IMR-90 (cell line): ENCODE measurements around the gene ASB16. TPM values are rescaled to one million over a fixed set of nuclear protein-coding genes. Genes with fewer than 3 reads are reported as not detected.

Experiments
- ATAC-seq: fragments of 200-7000 bp; cut with Tn5 transposase; 2 replicates; pipeline ENCODE4 v1.9.1; 2020; ENCODE audit warnings: low read depth, mild to moderate bottlenecking, moderate library complexity
- BruUV-seq: library from RNA; stranded (reverse); fragments of 400-500 nt; replicated peaks from 2 replicates; lab custom pipeline; 2021; lab: Mats Ljungman, UMichigan
- CTCF ChIA-PET: fragments of 300-600 bp; formaldehyde crosslinking; extraction: SDS; loops from one replicate; lab custom pipeline; 2021; ENCODE audit warnings: antibody characterized with exemption; lab: Yijun Ruan, JAX
- POLR2A ChIA-PET: fragments of 300-600 bp; sonication (Branson Sonifier 250); formaldehyde crosslinking; loops from one replicate; lab custom pipeline; 2022; ENCODE audit warnings: antibody characterized with exemption; ENCODE audit not compliant: unreplicated experiment; lab: Charles Lee
- DNase-seq: peaks from one replicate; pipeline ENCODE4 v3.0.0; 2013
- H2AFZ ChIP-seq: replicated peaks from 2 replicates; pipeline ENCODE3; 2013; ENCODE audit warnings: low read length, mild to moderate bottlenecking; ENCODE audit not compliant: poor library complexity
- H2AK5ac ChIP-seq: 2 replicates; pipeline ENCODE4 v1.6.1; 2013; ENCODE audit warnings: low read depth, low read length, inconsistent platforms
- H2AK9ac ChIP-seq: replicated peaks from 2 replicates; pipeline ENCODE3; 2013; ENCODE audit warnings: mild to moderate bottlenecking, low read depth, low read length, moderate library complexity; ENCODE audit not compliant: poor library complexity
- H2BK120ac ChIP-seq: 2 replicates; pipeline ENCODE4 v1.6.1; 2013; ENCODE audit warnings: low read depth, low read length, inconsistent platforms
- H2BK15ac ChIP-seq: 3 replicates; pipeline ENCODE4 v1.6.1; 2013; ENCODE audit warnings: low read depth, low read length, inconsistent platforms
- H2BK20ac ChIP-seq: 2 replicates; pipeline ENCODE4 v1.6.1; 2013; ENCODE audit warnings: low read depth, mild to moderate bottlenecking, inconsistent platforms, low read length, moderate library complexity
- H2BK5ac ChIP-seq: 2 replicates; pipeline ENCODE4 v1.6.1; 2013; ENCODE audit warnings: mild to moderate bottlenecking, low read depth, low read length, inconsistent platforms; ENCODE audit not compliant: poor library complexity, severe bottlenecking
- H3K14ac ChIP-seq: replicated peaks from 2 replicates; pipeline ENCODE4 v1.6.1; 2013; ENCODE audit warnings: low read depth, low read length, inconsistent platforms
- H3K18ac ChIP-seq: 2 replicates; pipeline ENCODE4 v1.6.1; 2013; ENCODE audit warnings: low read depth, low read length, control low read depth
- H3K23ac ChIP-seq: 2 replicates; pipeline ENCODE4 v1.6.1; 2013; ENCODE audit warnings: low read depth, low read length, inconsistent platforms
- H3K27ac ChIP-seq: 2 replicates; pipeline ENCODE4 v1.5.1; 2013; ENCODE audit warnings: mild to moderate bottlenecking, control low read depth, low read length; ENCODE audit not compliant: insufficient read depth
- H3K27me3 ChIP-seq: 2 replicates; pipeline ENCODE4 v1.6.1; 2013; ENCODE audit warnings: low read length; ENCODE audit not compliant: control insufficient read depth, insufficient read depth
- H3K36me3 ChIP-seq: 2 replicates; pipeline ENCODE4 v1.6.1; 2013; ENCODE audit warnings: low read length, mixed read lengths; ENCODE audit not compliant: control insufficient read depth, insufficient read depth
- H3K4ac ChIP-seq: 2 replicates; pipeline ENCODE4 v1.6.1; 2013; ENCODE audit warnings: low read depth, low read length, inconsistent platforms
- H3K4me1 ChIP-seq: 2 replicates; pipeline ENCODE4 v1.6.1; 2013; ENCODE audit warnings: low read length, mixed read lengths; ENCODE audit not compliant: control insufficient read depth, insufficient read depth
- H3K4me2 ChIP-seq: 2 replicates; pipeline ENCODE4 v1.6.1; 2013; ENCODE audit warnings: low read depth, mild to moderate bottlenecking, control low read depth, low read length, moderate library complexity
- H3K4me3 ChIP-seq: 2 replicates; pipeline ENCODE4 v1.5.1; 2013; ENCODE audit warnings: low read depth, mild to moderate bottlenecking, control low read depth, low read length, moderate library complexity; ENCODE audit not compliant: insufficient read depth
- H3K56ac ChIP-seq: 2 replicates; pipeline ENCODE4 v1.6.1; 2013; ENCODE audit warnings: low read length, inconsistent platforms; ENCODE audit not compliant: insufficient read depth; ENCODE audit errors: extremely low read depth
- H3K79me1 ChIP-seq, 2 experiments: 2 replicates each; pipeline ENCODE4 v1.6.1; 2013; ENCODE audit warnings: low read length in 2 of 2, inconsistent platforms in 1 of 2, low read depth in 1 of 2
- H3K9ac ChIP-seq: 2 replicates; pipeline ENCODE4 v1.6.1; 2013; ENCODE audit warnings: low read depth, low read length, control low read depth
- H3K9me1 ChIP-seq: 2 replicates; pipeline ENCODE4 v1.6.1; 2013; ENCODE audit warnings: low read length, inconsistent platforms; ENCODE audit not compliant: insufficient read depth
- H3K9me3 ChIP-seq: 2 replicates; pipeline ENCODE4 v1.6.1; 2013; ENCODE audit warnings: low read length; ENCODE audit not compliant: control insufficient read depth, insufficient read depth
- H4K20me1 ChIP-seq: 2 replicates; pipeline ENCODE4 v1.6.1; 2013; ENCODE audit warnings: low read length, inconsistent platforms; ENCODE audit not compliant: insufficient read depth
- H4K5ac ChIP-seq: 2 replicates; pipeline ENCODE4 v1.6.1; 2013; ENCODE audit warnings: mild to moderate bottlenecking, low read depth, low read length, control low read depth
- H4K8ac ChIP-seq, 2 experiments: 2 replicates each; pipeline ENCODE4 v1.6.1; 2013; ENCODE audit warnings: low read depth in 2 of 2, low read length in 2 of 2, control low read depth in 1 of 2, inconsistent platforms in 1 of 2
- H4K91ac ChIP-seq: 2 replicates; pipeline ENCODE4 v1.6.1; 2013; ENCODE audit warnings: low read depth, low read length, inconsistent platforms; ENCODE audit not compliant: insufficient read depth
- BHLHE40 ChIP-seq: fragments of 150-350 bp; IDR thresholded peaks from 2 replicates; pipeline ENCODE4 v1.6.1; 2016; ENCODE audit warnings: mild to moderate bottlenecking, low read depth, low read length
- CHD1 ChIP-seq: IDR thresholded peaks from 2 replicates; pipeline ENCODE4 v1.6.1; 2012; ENCODE audit warnings: low read depth, low read length, improper control_type of control experiment
- FOS ChIP-seq: fragments of 150-350 bp; IDR thresholded peaks from 2 replicates; pipeline ENCODE4 v1.6.1; 2016; ENCODE audit warnings: low read depth, low read length
- MAZ ChIP-seq: IDR thresholded peaks from 2 replicates; pipeline ENCODE4 v1.6.1; 2012; ENCODE audit warnings: low read depth, mild to moderate bottlenecking, low read length, improper control_type of control experiment, moderate library complexity, borderline replicate concordance
- MXI1 ChIP-seq: IDR thresholded peaks from 2 replicates; pipeline ENCODE4 v1.6.1; 2012; ENCODE audit warnings: low read depth, mild to moderate bottlenecking, low read length, moderate library complexity, borderline replicate concordance
- NFE2L2 ChIP-seq: fragments of 150-350 bp; IDR thresholded peaks from 2 replicates; pipeline ENCODE4 v1.6.1; 2016; ENCODE audit warnings: low read depth, mild to moderate bottlenecking, low read length
- RAD21 ChIP-seq: IDR thresholded peaks from 2 replicates; pipeline ENCODE4 v1.6.1; 2012; ENCODE audit warnings: low read length, improper control_type of control experiment
- RCOR1 ChIP-seq: IDR thresholded peaks from 2 replicates; pipeline ENCODE4 v1.6.1; 2012; ENCODE audit warnings: mild to moderate bottlenecking, low read length, improper control_type of control experiment; ENCODE audit not compliant: insufficient replicate concordance
- RFX5 ChIP-seq: IDR thresholded peaks from 2 replicates; pipeline ENCODE4 v1.8.0; 2012; ENCODE audit warnings: low read depth, mild to moderate bottlenecking, low read length, moderate library complexity
- WGBS, 2 experiments: methylation state at CpG; one replicate each; pipeline versions ENCODE4 v1.1.5 to v1.1.7; 2013; ENCODE audit warnings: missing lambda C conversion rate in 2 of 2; ENCODE audit not compliant: insufficient read length in 1 of 2; ENCODE audit errors: extremely low coverage in 2 of 2; 5-methylcytosine and 5-hydroxymethylcytosine counted together
- dilution Hi-C: fragments of 300-500 bp; cut with HindIII; formaldehyde crosslinking; loops from one replicate; pipeline ENCODE4 v1.14.3; 2018; ENCODE audit warnings: low sequenced_read_pairs; ENCODE audit not compliant: unreplicated experiment
- in situ Hi-C: fragments of 300-500 bp; cut with MboI; formaldehyde crosslinking; loops from 3 replicates; pipeline ENCODE4 v1.14.3; 2019; ENCODE audit warnings: low sequenced_read_pairs, inconsistent platforms, mixed read lengths
- intact Hi-C: fragments of 100-400 bp; cut with micrococcal nuclease; formaldehyde crosslinking; loops from 2 replicates; pipeline ENCODE4 v1.10.0; 2022
- polyA plus RNA-seq, 3 experiments: library from polyadenylated mRNA; depleted of rRNA; stranded (reverse); fragments of >200 nt; gene quantifications; 2 replicates each; pipeline ENCODE4 v1.2.3, GENCODE V29; 2012; ENCODE audit warnings: low replicate concordance in 1 of 3
- total RNA-seq: library from RNA; depleted of rRNA; stranded (reverse); fragments of >200 nt; gene quantifications from 2 replicates; pipeline ENCODE4 v1.2.3, GENCODE V29; 2012
- TF ChIP-seq, protein P1 (sequence below): fragments of 150-350 bp; IDR thresholded peaks from 2 replicates; pipeline ENCODE4 v1.6.1; 2017; ENCODE audit warnings: mild to moderate bottlenecking, antibody characterized with exemption, low read length, low read depth

Gene ASB16
- total and polyA plus RNA-seq, 2 of the 4 experiments (the other 2 are of a cell fraction), result 0.05 TPM; not detected in 1

DNA sequence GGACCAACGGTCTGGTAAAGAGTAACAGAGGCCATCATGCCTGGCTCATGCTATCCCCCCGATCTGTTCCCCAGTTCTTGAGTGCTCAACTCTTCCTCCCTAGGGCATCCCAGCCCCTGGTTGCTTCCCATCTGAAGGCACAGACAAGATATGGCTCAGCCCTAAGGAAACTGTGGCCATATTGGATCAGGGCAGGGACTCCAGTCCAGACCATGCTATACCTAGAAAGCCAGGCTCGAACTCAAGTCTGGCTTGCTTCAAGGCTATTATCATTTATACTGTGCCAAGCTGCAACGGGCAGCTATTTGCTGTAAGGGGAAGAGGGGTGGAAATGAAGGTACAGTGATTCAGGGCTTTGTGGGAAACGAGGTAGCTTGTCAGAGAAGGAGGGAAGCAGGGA is 46.2 kb downstream of the ASB16 start:
- Histone ChIP-seq H2BK15ac (no peak overlapping the region), H3K27ac (no peak overlapping the region), H2BK20ac (no peak overlapping the region), H2AFZ (no peak overlapping the region), H3K9ac (no peak overlapping the region), H3K4me1 (peaks cover 6% of the 10 kb centered on the region), H2AK5ac (no peak overlapping the region), H3K36me3 (peaks cover 41% of the 10 kb centered on the region), H3K9me1 (peaks cover 20% of the 10 kb centered on the region), H3K4me2 (no peak overlapping the region), H2BK5ac (no peak overlapping the region), H2BK120ac (no peak overlapping the region), H3K27me3 (no peaks in the 10 kb centered on the region), H4K91ac (no peak overlapping the region), H3K4me3 (no peak overlapping the region), H4K20me1 (peaks cover 28% of the 10 kb centered on the region), H3K9me3 (no peaks in the 10 kb centered on the region), H3K4ac (no peak overlapping the region), H2AK9ac (no peak overlapping the region), H3K14ac (no peak overlapping the region), H3K79me1 (peaks cover 32 to 53% of the 10 kb centered on the region in 2 experiments), H4K5ac (no peak overlapping the region), H3K23ac (no peak overlapping the region), H3K56ac (no peak overlapping the region), H3K18ac (no peak overlapping the region), H4K8ac (no peak overlapping the region)
- dilution Hi-C loops, result no loop called here
- POLR2A ChIA-PET, result no interaction called here
- ATAC-seq (no peak), DNase-seq (no peak)
- CTCF ChIA-PET, result no interaction called here
- TF ChIP-seq BHLHE40 (no peak), FOS (no peak), RCOR1 (no peak), MXI1 (no peak), RFX5 (no peak), MAZ (no peak), NFE2L2 (no peak), RAD21 (no peak), CHD1 (no peak)
- TF ChIP-seq, protein P1, sequence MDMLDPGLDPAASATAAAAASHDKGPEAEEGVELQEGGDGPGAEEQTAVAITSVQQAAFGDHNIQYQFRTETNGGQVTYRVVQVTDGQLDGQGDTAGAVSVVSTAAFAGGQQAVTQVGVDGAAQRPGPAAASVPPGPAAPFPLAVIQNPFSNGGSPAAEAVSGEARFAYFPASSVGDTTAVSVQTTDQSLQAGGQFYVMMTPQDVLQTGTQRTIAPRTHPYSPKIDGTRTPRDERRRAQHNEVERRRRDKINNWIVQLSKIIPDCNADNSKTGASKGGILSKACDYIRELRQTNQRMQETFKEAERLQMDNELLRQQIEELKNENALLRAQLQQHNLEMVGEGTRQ, result no peak
- no TSS peak for BruUV-seq
- 90% methylated on average over 2 of the region's 5 CpGs; no CpG with 5 or more reads in 1 of the 2 experiments for WGBS, 2 experiments
- intact Hi-C loops, result loop anchor here (10.0 kb wide), 1 partner anchor 288 kb away; the partner anchor contains the start of gene GPATCH8
- in situ Hi-C loops, result loop anchor here (25.0 kb wide), 2 partner anchors 296 to 421 kb away; partner anchors contain the start of gene GPATCH8
